ENCODE results near the gene SLC9A9. TPM values are rescaled to one million over a fixed set of nuclear protein-coding genes. Genes with fewer than 3 reads are reported as not detected.

Gene SLC9A9
- total and polyA plus RNA-seq, 9 of the 15 experiments (the other 6 are each of a cell fraction or from before 2014, with no cell fraction given) = 0.03 to 0.13 TPM; not detected in 7

DNA sequence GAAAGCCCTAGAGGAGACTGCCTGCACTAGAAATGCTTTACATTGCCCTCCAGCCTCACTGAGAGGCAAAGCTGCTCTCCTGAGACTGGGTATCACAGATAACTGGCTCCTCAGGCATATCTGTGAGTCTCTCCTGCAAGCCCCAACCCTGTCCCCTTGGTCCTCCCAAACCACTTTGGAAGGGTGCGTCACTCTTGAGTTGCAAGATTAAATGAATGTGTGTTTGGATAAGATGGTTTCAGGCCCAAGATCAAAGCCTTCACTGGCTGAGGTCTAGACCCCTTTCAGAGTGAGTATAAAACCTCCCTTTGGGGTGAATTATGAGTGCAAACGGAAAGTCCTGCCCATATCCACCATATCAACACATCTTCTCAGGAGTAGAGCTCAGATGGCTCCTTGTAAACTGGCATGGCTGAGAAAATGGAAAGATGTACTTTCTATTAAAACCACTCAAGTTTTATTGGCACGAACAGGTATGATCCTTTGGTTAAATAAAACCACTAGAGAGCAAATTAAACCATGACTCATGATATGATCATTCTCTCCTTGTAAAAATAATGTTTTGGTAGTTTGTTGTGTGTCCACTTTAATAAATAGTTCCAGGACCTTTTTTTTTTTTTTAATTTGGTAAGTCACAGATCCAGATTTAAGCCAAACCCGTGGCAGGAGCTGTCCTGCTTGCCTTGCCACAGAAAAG lies 564.7 kb downstream of the SLC9A9 start (continued):
- TF ChIP-seq NFE2L1 (tag; IDR thresholded peaks at IDR 0.05; ENCODE audit: borderline replicate concordance, low read depth) = no peak
- TF ChIP-seq NUFIP1 (IDR thresholded peaks at IDR 0.05; ENCODE audit: partially characterized antibody) = no peak
- peak; percentile 89; the same call in 1 of the 2 replicates for TF ChIP-seq EP300 (IDR thresholded peaks at IDR 0.05; ENCODE audit: low read length)
- TF ChIP-seq, protein P1, sequence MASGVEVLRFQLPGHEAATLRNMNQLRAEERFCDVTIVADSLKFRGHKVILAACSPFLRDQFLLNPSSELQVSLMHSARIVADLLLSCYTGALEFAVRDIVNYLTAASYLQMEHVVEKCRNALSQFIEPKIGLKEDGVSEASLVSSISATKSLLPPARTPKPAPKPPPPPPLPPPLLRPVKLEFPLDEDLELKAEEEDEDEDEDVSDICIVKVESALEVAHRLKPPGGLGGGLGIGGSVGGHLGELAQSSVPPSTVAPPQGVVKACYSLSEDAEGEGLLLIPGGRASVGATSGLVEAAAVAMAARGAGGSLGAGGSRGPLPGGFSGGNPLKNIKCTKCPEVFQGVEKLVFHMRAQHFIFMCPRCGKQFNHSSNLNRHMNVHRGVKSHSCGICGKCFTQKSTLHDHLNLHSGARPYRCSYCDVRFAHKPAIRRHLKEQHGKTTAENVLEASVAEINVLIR (CRISPR knock-in tag; IDR thresholded peaks at IDR 0.05) = no peak
- TF ChIP-seq LCOR (CRISPR knock-in tag; IDR thresholded peaks at IDR 0.05) = peak; percentile 85
- peak; percentile 99 for TF ChIP-seq CBFA2T3 (IDR thresholded peaks at IDR 0.05)
- TF ChIP-seq SMARCB1 (IDR thresholded peaks at IDR 0.05; ENCODE audit: insufficient read length, low read depth) = no peak
- no peak for TF ChIP-seq ARID4B (CRISPR knock-in tag; IDR thresholded peaks at IDR 0.05)
- peak; percentile 45 for TF ChIP-seq TAF1 (IDR thresholded peaks at IDR 0.05; ENCODE audit: control insufficient read depth, extremely low read depth, insufficient read depth, low read length, severe bottlenecking)
- TF ChIP-seq RAD51 (IDR thresholded peaks at IDR 0.05; ENCODE audit: borderline replicate concordance, low read depth) = no peak
- TF ChIP-seq TCF7 (IDR thresholded peaks at IDR 0.05; ENCODE audit: borderline replicate concordance) = peak; percentile 100
- TF ChIP-seq HCFC1 (IDR thresholded peaks at IDR 0.05; ENCODE audit: low read depth, low read length) = no peak
- TF ChIP-seq ZBTB7A (IDR thresholded peaks at IDR 0.05; ENCODE audit: borderline replicate concordance, control insufficient read depth, low read depth, low read length) = no peak; the same call in 1 of the 2 replicates
- no peak for TF ChIP-seq SIRT6 (IDR thresholded peaks at IDR 0.05; ENCODE audit: low read depth, low read length)
- TF ChIP-seq, protein P2, sequence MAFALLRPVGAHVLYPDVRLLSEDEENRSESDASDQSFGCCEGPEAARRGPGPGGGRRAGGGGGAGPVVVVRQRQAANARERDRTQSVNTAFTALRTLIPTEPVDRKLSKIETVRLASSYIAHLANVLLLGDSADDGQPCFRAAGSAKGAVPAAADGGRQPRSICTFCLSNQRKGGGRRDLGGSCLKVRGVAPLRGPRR (CRISPR knock-in tag; IDR thresholded peaks at IDR 0.05) = no peak
- no peak for TF ChIP-seq CREB3 (tag; conservative IDR thresholded peaks at IDR 0.05; ENCODE audit: low read depth)
- peak; percentile 97 for TF ChIP-seq CBFA2T2 (conservative IDR thresholded peaks at IDR 0.05)
- no peak for TF ChIP-seq ZNF696 (CRISPR knock-in tag; conservative IDR thresholded peaks at IDR 0.05)
- TF ChIP-seq MBD1 (CRISPR knock-in tag; IDR thresholded peaks at IDR 0.05) = no peak
